ENCODE results near the gene HOXA6. TPM values are rescaled to one million over a fixed set of nuclear protein-coding genes. Genes with fewer than 3 reads are reported as not detected.

Gene HOXA6
- polyA plus RNA-seq, 1 experiment, result 1.2 TPM

DNA sequence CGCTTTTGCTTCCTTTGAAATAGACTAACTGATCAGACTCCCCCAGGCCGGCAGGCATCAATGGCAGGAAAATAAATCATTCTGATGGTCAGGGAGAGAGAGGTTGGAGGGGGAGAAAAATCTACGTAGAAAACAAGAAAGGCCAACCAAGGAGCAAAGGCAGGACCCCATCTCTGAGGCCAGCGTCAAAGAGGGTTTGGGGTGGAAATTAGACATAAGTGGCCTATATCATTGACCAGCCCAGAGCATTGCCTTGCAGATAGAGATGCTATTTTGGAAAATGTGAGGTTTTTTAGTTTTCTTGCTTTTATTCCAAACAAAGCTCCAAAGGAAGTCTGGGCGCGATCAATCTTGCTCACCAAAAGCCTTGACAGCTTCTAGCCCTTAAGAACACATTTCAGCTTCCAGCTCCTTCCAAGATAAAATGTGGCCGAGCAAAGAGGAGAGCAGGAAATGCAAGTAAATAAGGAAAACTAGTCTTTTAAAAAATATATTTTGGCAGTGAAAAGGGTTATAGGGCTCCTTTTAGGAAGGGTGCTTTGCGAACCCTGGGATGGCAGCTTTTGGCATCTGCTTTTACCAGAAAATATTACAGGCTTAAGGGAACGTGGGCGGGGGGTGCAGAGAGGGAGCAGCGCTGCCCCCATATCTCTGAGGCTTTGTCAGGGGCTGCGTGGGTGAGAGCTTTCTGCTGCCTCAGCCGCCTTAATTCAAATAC, 43.1 kb downstream of the HOXA6 start:
- TF ChIP-seq, protein P1, sequence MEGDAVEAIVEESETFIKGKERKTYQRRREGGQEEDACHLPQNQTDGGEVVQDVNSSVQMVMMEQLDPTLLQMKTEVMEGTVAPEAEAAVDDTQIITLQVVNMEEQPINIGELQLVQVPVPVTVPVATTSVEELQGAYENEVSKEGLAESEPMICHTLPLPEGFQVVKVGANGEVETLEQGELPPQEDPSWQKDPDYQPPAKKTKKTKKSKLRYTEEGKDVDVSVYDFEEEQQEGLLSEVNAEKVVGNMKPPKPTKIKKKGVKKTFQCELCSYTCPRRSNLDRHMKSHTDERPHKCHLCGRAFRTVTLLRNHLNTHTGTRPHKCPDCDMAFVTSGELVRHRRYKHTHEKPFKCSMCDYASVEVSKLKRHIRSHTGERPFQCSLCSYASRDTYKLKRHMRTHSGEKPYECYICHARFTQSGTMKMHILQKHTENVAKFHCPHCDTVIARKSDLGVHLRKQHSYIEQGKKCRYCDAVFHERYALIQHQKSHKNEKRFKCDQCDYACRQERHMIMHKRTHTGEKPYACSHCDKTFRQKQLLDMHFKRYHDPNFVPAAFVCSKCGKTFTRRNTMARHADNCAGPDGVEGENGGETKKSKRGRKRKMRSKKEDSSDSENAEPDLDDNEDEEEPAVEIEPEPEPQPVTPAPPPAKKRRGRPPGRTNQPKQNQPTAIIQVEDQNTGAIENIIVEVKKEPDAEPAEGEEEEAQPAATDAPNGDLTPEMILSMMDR (IDR thresholded peaks at IDR 0.05; ENCODE audit: low read depth, low read length), result no peak
- Histone ChIP-seq H3K27me3 (ENCODE audit: control insufficient read depth, insufficient read depth, low read length) (no peaks in the 10 kb centered on the region), H3K9me3 (ENCODE audit: control insufficient read depth, insufficient read depth, low read length) (no peaks in the 10 kb centered on the region), H3K4me3 (ENCODE audit: low read depth, low read length) (peak overlapping the region; percentile 20), H3K27ac (ENCODE audit: low read depth, low read length) (peak overlapping the region; percentile 89)
- ChIA-PET CTCF (interaction anchor here (0.5 to 2.6 kb wide), 10 partner anchors 14 to 1366 kb away, joined by 3 to 26 read pairs (median 4); partner anchors contain the start of genes HOXA4 and HOXA5), POLR2A (interaction anchor here (0.6 to 3.3 kb wide), 9 partner anchors 7 to 1248 kb away, joined by 3 to 21 read pairs (median 9); partner anchors contain the start of gene HOXA5)
- DNase-seq (ENCODE audit: low read depth, low spot score), result no peak

DNA sequence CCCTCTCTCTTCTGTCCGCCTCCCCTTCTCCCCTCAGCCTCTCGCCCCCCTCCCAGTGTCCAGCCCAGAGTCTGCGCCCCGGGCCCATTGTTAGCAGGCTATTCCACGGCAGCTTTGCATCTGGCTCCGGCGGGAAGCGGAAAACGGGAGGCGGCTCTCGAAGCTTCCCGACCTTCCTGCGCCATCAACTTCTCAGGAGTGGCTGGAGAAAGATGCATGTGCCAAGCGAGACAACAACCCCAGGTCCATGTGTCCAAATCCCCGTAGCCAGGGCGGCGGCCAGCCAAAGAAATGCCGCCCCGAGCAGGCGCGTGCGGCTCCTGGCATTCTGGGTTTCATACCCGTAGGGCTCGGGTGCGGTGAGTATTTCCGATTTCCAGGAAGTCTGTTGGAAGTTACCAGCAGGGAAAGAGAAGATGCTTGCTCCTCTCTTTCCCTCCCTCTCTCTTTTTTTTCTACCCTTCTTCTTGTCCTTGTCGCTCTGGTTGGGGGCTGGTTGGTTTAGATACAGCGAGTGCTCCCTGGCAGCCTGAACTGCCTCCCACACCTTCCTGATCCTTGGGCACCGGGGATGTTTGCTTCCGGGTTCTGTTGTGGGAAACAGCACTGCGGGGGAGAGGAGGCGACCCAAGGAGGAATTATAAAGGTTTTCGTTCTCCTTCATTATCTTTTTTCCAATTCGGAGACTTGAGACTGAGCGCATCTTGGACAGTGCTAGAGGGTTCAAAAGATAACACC, 43.9 kb downstream of the HOXA6 start:
- TF ChIP-seq, protein P1 (IDR thresholded peaks at IDR 0.05; ENCODE audit: low read depth, low read length), result no peak
- no peaks in the 10 kb centered on the region for H3K9me3 ChIP-seq (ENCODE audit: control insufficient read depth, insufficient read depth, low read length)
- H3K27ac ChIP-seq (ENCODE audit: low read depth, low read length), result peak overlapping the region; percentile 89
- no peak for DNase-seq (ENCODE audit: low read depth, low spot score)
- no peaks in the 10 kb centered on the region for H3K27me3 ChIP-seq (ENCODE audit: control insufficient read depth, insufficient read depth, low read length)
- CTCF ChIA-PET, result interaction anchor here (0.6 to 2.6 kb wide), 2 partner anchors 249 to 250 kb away, joined by 3 to 26 read pairs; no protein-coding TSS in a partner anchor
- H3K4me3 ChIP-seq (ENCODE audit: low read depth, low read length), result peak overlapping the region; percentile 70
- POLR2A ChIA-PET, result interaction anchor here (0.7 to 3.3 kb wide), 2 partner anchors 16 to 41 kb away, joined by 3 to 21 read pairs; partner anchors contain the start of gene HOXA5

DNA sequence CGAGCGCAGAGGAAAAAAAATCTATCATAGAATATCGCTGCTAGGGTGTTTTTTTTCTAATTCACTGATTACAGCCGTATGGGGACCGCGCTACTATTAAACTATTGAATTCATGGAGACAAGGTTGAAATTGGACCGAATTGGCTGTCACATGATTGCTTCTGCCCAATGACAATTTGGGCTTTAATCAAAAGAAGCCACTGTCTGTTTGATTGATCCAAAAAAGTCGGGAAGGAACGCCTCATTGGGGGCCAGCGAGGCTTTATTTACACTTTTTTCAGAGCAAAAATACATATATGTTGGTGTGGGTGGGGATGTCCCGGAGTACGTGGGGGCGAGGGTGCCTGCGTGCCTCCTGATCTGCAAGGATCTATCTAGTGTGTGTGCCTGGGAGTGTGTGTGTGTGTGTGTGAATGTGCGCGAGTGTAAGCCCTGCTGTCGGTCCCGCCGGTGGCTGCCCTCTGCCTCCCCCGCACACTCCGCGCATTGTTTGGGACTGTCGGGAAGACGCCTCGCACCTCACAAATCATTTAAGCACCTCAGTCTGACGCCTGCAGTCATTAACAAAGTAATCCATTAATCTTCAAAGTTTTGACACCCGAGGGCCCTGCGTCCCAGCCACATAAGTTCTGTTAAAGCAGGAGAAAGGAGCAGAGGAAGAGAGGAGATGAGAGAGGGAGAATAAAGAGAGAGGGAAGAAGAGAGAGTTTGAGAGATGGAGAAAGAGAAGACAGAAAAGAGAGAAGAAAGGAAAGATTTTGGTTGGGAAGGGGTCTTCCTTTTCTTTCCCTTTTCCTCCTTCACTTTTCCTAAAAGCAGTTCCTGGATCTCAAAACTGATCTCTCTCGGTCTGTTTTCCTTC, 44.8 kb downstream of the HOXA6 start, which contains the start of gene HOXA2:
TSS of gene HOXA2 (minus strand) at position 103 of the 862 bp plus-strand sequence. CDS start 183 bp downstream, outside the sequence.
- Histone ChIP-seq H3K27ac (ENCODE audit: low read depth, low read length) (peak within 1 kb of the TSS; percentile 93), H3K9me3 (ENCODE audit: control insufficient read depth, insufficient read depth, low read length) (peaks cover 4% of the 10 kb centered on the region; the same call in 1 of the 2 replicates), H3K4me3 (ENCODE audit: low read depth, low read length) (peak within 1 kb of the TSS; percentile 70), H3K27me3 (ENCODE audit: control insufficient read depth, insufficient read depth, low read length) (no peaks in the 10 kb centered on the region)
- POLR2A ChIA-PET, result interaction anchor here (0.7 kb wide), 1 partner anchor 17 kb away, joined by 3 read pairs; no protein-coding TSS in a partner anchor
- no peak for DNase-seq (ENCODE audit: low read depth, low spot score)
- TF ChIP-seq, protein P1 (IDR thresholded peaks at IDR 0.05; ENCODE audit: low read depth, low read length), result no peak
- CTCF ChIA-PET, result interaction anchor here (0.6 kb wide), 1 partner anchor 249 kb away, joined by 3 read pairs; no protein-coding TSS in a partner anchor

DNA sequence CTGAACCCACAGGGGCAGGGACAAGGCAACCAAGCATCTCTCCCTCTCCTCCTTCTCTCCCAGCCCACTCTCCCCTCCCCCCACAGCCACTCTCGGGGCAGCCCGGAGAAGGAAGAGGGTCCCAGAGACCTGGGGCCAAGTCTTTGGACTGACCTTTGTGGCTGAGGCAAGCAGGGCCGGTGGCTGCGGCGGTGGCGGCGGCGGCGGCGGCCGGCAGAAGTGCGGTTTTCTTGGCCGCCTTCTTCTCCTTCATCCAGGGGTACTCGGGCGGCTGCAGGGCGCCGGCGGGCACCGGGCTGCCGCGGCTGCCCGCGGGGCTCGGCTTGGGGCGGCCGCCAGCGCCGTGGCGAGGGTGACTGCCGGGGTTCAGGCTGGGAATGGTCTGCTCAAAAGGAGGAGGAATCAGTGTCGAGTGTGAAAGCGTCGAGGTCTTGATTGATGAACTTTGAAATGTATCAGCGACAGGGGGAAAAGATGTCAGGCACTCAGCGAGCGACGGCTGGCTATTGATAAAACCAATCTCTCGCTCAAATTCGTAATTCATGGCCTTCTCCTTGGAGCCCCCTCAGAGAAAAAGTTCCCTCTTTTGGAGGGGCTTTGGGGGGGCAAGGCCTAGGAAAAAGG, 45.5 kb downstream of the HOXA6 start:
- H3K27me3 ChIP-seq (ENCODE audit: control insufficient read depth, insufficient read depth, low read length), result no peaks in the 10 kb centered on the region
- TF ChIP-seq, protein P1 (IDR thresholded peaks at IDR 0.05; ENCODE audit: low read depth, low read length), result no peak
- POLR2A ChIA-PET, result interaction anchor here (1.0 to 1.4 kb wide), 3 partner anchors 9 to 13 kb away, joined by 3 to 13 read pairs (median 5); no protein-coding TSS in a partner anchor
- no peak for DNase-seq (ENCODE audit: low read depth, low spot score)
- H3K9me3 ChIP-seq (ENCODE audit: control insufficient read depth, insufficient read depth, low read length), result peaks cover 4% of the 10 kb centered on the region; the same call in 1 of the 2 replicates
- peak overlapping the region; percentile 70 for H3K4me3 ChIP-seq (ENCODE audit: low read depth, low read length)
- peak overlapping the region; percentile 93 for H3K27ac ChIP-seq (ENCODE audit: low read depth, low read length)
- CTCF ChIA-PET, result interaction anchor here (3.9 kb wide), 1 partner anchor 42 kb away, joined by 23 read pairs; the partner anchor contains the start of gene HOXA5
